A673 (cell line): ENCODE measurements around the gene METTL18.

Experiments used
- CTCF ChIP-seq: fragments of 300-800, 200-600 bp; sonication (generic); conservative IDR thresholded peaks from 2 replicates; pipeline ENCODE4 v1.5.1; 2017; ENCODE audit warnings: low read depth, mild to moderate bottlenecking, antibody characterized with exemption, low read length, moderate library complexity, mixed read lengths
- EZH2 ChIP-seq: fragments of 200-600 bp; sonication (generic); IDR thresholded peaks from 2 replicates; pipeline ENCODE4 v1.6.1; 2017; ENCODE audit warnings: borderline replicate concordance, low read depth, mild to moderate bottlenecking, mixed read lengths, antibody characterized with exemption, low read length; ENCODE audit not compliant: poor library complexity, severe bottlenecking

- TF ChIP-seq CTCF (no peak), EZH2 (no peak)
Observed at GRCh38 chr1:169779150-169779549, 15.6 kb downstream of the METTL18 start.
